Uterus (tissue), 2 donors: ENCODE data around the gene DTNBP1.

ENCODE experiments used
- CTCF ChIP-seq, 4 experiments: fragments of 200-600 bp in 2 of 4; fragments of 450-650 bp in 2 of 4; sonication (generic) in 2 of 4; IDR thresholded peaks; one replicate each; pipeline ENCODE4 v1.5.1; 2016 to 2019; ENCODE audit warnings: antibody characterized with exemption in 4 of 4, mild to moderate bottlenecking in 2 of 4, moderate library complexity in 1 of 4
- POLR2A ChIP-seq, 2 donors: fragments of 450-650 bp; IDR thresholded peaks; one replicate each; pipeline ENCODE4 v1.6.1; 2016; ENCODE audit warnings: antibody characterized with exemption in 2 of 2, mild to moderate bottlenecking in 1 of 2, moderate library complexity in 1 of 2

- no peak for TF ChIP-seq CTCF (IDR thresholded peaks at IDR 0.05)
- no peak for TF ChIP-seq POLR2A (IDR thresholded peaks at IDR 0.05)
These were observed 152.1 kb downstream of the DTNBP1 start for GRCh38 chr6:15510536-15511247.
